Mucosa of gallbladder (tissue), 1 donor: ENCODE measurements around the gene CSDE1. TPM values are rescaled to one million over a fixed set of nuclear protein-coding genes. Genes with fewer than 3 reads are reported as not detected.

Experiments used
- DNase-seq: peaks from one replicate; pipeline ENCODE4 v3.0.0-alpha.2; 2020; ENCODE audit warnings: low spot score
- total RNA-seq: library from RNA; stranded (reverse); gene quantifications from one replicate; pipeline ENCODE4 v1.2.1, GENCODE V29; 2021
- donor health status: DM: no; HTN: no; CAD: no.

Gene CSDE1
- total RNA-seq, 1 donor from 2014 or later, result 523 TPM

GRCh38 chr1:114701931-114702330 lies 55.9 kb downstream of the CSDE1 start:
- no peak for DNase-seq

GRCh38 chr1:114700036-114700600 lies 57.7 kb downstream of the CSDE1 start:
- no peak for DNase-seq

- no peak for DNase-seq
These were observed 61.0 kb downstream of the CSDE1 start for GRCh38 chr1:114696810-114697209.

GRCh38 chr1:114695430-114696058 lies 62.2 kb downstream of the CSDE1 start, which contains the start of gene AMPD1:
TSS of gene AMPD1 (minus strand) at chr1:114695546. CDS start at chr1:114695471, 75 bp downstream.
- DNase-seq, result no peak

GRCh38 chr1:114694540-114695310 lies 63.1 kb downstream of the CSDE1 start:
- DNase-seq, result no peak

GRCh38 chr1:114692947-114693346 lies 64.8 kb downstream of the CSDE1 start:
- DNase-seq, result no peak

- no peak for DNase-seq
These were observed 66.7 kb downstream of the CSDE1 start for GRCh38 chr1:114691061-114691460.

GRCh38 chr1:114690148-114690547 lies 67.6 kb downstream of the CSDE1 start:
- DNase-seq, result no peak

- DNase-seq, result no peak
These were observed 69.3 kb downstream of the CSDE1 start for GRCh38 chr1:114688526-114688925.

- DNase-seq, result no peak
These were observed 71.9 kb downstream of the CSDE1 start for GRCh38 chr1:114685851-114686250.

GRCh38 chr1:114677691-114678090 lies 80.1 kb downstream of the CSDE1 start:
- DNase-seq, result no peak

GRCh38 chr1:114676115-114676514 lies 81.7 kb downstream of the CSDE1 start:
- no peak for DNase-seq

GRCh38 chr1:114671939-114672275 lies 85.9 kb downstream of the CSDE1 start:
- no peak for DNase-seq

- DNase-seq, result no peak
These were observed 86.5 kb downstream of the CSDE1 start for GRCh38 chr1:114671011-114671938.

GRCh38 chr1:114670083-114671010 lies 87.4 kb downstream of the CSDE1 start:
- peak; percentile 94 for DNase-seq

- no peak for DNase-seq
These were observed 88.2 kb downstream of the CSDE1 start, which contains the start of gene DENND2C for GRCh38 chr1:114669562-114670082. TSS of gene DENND2C (minus strand) at chr1:114670049. CDS start at chr1:114625984, 44,065 bp downstream.

- DNase-seq, result peak; percentile 14
These were observed 88.8 kb downstream of the CSDE1 start for GRCh38 chr1:114668784-114669561.

- peak; percentile 12 for DNase-seq
These were observed 89.4 kb downstream of the CSDE1 start for GRCh38 chr1:114668373-114668772.

GRCh38 chr1:114666954-114667353 lies 90.8 kb downstream of the CSDE1 start:
- no peak for DNase-seq
